OCI-M1 (cell line): ENCODE results near the gene ATP8B2.
A peak's percentile ranks its signal among the peaks of the same experiment; 100 is the strongest.
"Not testable (repeated sequence)": the region's sequence is repeated elsewhere in the genome, so short reads cannot be mapped to it uniquely, and the experiment has no call there.

Experiments
- DNase-seq: peaks from one replicate; lab custom pipeline; 2025; lab: John Stamatoyannopoulos, UW

Gene ATP8B2

GRCh38 chr1:154323493-154323892, 1.8 kb upstream of the ATP8B2 start:
- DNase-seq, result no peak

DNA sequence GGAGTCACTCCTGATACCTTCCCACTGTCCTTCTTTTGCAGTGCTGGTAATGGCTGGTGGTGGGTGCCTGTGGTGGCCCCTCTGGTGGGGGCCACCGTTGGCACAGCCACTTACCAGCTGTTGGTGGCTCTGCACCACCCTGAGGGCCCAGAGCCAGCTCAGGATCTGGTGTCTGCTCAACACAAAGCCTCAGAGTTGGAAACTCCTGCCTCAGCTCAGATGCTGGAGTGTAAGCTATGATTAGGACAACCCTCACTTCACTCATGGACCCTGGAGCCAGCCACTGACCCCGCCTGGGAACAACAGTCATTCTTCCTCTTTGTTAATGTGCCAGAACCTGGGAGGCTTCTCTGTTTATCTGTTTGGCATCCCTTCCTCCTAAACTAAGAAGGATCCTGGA, 1.1 kb upstream of the ATP8B2 start:
- no peak for DNase-seq

- DNase-seq, result peak; percentile 91
These were observed 539 bp downstream of the ATP8B2 start for GRCh38 chr1:154325583-154326545.

GRCh38 chr1:154326546-154327465, 1.5 kb downstream of the ATP8B2 start:
- DNase-seq, result peak; percentile 63

GRCh38 chr1:154327466-154328317, 2.4 kb downstream of the ATP8B2 start:
- DNase-seq, result no peak

GRCh38 chr1:154328318-154329151, 3.2 kb downstream of the ATP8B2 start:
- peak; percentile 73 for DNase-seq

DNA sequence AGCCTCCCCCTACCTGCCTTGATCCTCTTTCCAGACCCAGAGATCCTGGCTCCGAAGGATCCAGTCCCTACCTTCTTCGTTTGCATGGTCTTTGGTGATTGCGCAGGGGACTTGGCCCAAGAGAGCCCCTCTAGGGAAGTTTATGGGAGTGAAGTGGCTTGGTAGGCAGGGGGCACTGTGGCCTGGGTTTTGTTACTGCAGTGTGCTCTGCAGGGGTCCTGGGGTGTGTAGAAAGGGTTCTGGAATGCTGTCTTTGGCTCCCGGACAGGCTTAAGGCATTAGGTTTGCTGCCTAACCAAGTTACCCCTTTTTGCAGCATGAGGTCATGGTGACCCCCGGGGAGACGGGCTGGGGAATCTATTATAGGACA, 3.8 kb downstream of the ATP8B2 start:
- no peak for DNase-seq

GRCh38 chr1:154329551-154330131, 4.3 kb downstream of the ATP8B2 start:
- DNase-seq, result no peak

- DNase-seq, result no peak
These were observed 5.3 kb downstream of the ATP8B2 start for GRCh38 chr1:154330669-154331068.

DNA sequence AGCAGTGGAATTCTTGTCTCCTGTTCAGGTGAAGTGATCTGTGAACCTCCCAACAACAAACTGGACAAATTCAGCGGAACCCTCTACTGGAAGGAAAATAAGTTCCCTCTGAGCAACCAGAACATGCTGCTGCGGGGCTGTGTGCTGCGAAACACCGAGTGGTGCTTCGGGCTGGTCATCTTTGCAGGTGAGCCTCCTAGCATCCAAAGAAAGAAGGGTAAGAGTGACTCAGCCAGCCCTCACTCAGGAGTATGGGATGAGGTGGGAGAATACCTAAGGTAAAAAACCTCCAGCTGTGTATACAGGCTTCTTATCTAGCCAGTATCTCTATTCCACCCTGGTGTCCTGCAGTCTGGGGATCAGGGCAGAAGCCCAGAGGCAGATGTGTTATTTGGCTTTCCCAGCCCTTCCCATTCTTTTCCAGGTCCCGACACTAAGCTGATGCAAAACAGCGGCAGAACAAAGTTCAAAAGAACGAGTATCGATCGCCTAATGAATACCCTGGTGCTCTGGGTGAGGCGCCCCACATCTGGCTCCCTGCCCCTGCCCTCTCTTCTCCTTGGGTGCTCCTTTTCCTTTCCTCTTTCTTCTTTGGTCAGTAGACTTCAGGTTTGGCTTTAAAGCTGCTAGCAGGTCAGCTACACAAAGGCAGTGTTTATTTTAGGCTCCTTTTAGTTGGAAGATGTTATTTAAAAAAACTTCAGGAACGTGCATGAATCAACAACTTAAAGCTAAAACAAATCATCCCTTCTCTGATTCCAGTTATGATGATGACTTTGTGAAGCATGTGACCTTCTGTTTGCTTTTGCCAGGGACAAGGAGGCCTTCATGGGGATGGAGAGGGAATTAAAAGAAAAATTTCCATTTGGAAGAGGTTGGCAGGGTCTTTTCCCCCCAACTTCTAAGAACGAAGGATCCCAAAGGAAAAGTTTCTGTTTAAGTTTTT, 9.0 kb downstream of the ATP8B2 start:
- no peak for DNase-seq

- DNase-seq, result peak; percentile 87
These were observed 9.8 kb downstream of the ATP8B2 start for GRCh38 chr1:154335025-154335714.

DNA sequence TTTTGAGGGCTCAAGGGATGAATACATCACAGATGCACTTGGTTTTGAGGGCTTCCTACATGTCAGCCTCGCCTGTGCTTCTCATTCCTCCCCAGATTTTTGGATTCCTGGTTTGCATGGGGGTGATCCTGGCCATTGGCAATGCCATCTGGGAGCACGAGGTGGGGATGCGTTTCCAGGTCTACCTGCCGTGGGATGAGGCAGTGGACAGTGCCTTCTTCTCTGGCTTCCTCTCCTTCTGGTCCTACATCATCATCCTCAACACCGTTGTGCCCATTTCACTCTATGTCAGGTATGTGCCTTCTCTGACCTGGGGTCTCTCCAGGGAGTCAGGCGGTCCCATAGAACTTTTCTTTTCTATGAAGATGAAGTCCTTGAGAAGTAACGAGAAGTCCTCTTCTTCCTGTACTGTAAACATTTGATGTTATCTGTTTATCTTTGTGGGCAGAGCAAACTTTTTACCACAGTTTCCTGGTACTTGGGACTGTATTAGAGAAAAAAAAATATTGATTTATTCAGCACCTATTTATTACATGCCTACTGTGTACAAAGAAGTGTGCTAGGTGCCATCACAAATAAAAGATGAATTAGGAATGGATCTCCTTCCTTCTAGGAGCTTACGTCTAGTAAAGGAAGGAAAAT, 12.0 kb downstream of the ATP8B2 start:
- no peak for DNase-seq

GRCh38 chr1:154338875-154339274, 13.6 kb downstream of the ATP8B2 start:
- no peak for DNase-seq

- DNase-seq, result not testable (repeated sequence)
These were observed 16.0 kb downstream of the ATP8B2 start for GRCh38 chr1:154341366-154341765.

DNA sequence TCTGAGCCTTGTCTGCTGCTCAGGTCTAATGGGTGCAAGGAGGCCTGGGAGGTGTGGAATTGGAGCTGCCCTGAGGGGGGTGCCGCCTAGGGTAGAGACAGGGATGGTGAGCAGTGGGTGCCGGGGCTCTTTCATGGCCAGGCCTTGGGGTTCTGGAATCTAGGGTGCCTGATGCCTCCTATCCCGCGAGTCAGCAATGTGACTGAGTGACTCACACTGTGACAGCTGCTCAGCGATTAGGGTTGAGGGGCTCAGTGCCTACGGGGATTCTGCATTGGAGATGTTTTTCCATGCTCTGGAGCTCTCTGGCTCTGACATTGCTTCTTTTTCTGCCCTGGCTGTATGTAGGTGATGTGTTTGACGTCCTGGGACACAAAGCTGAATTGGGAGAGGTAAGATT, 16.8 kb downstream of the ATP8B2 start:
- no peak for DNase-seq

GRCh38 chr1:154342836-154343472, 17.6 kb downstream of the ATP8B2 start:
- no peak for DNase-seq

GRCh38 chr1:154344977-154345837, 19.9 kb downstream of the ATP8B2 start:
- DNase-seq, result peak; percentile 80
